Trophoblast cell (in vitro differentiated cells and primary cell): ENCODE results near the gene DPF1.

Experiments
- DNase-seq, 2 donors: peaks; one replicate each; pipeline ENCODE4 v3.0.0-alpha.2; 2016
- H2AFZ ChIP-seq: 2 replicates; pipeline ENCODE4 v1.6.1; 2013; ENCODE audit warnings: low read length, moderate library complexity, mild to moderate bottlenecking; ENCODE audit not compliant: insufficient read depth, poor library complexity
- H2AK5ac ChIP-seq: 2 replicates; pipeline ENCODE4 v1.6.1; 2013; ENCODE audit warnings: mild to moderate bottlenecking, low read length
- H2BK120ac ChIP-seq: 2 replicates; pipeline ENCODE4 v1.6.1; 2013; ENCODE audit warnings: low read length, mild to moderate bottlenecking, moderate library complexity; ENCODE audit not compliant: insufficient read depth, poor library complexity
- H2BK12ac ChIP-seq: 2 replicates; pipeline ENCODE4 v1.6.1; 2013; ENCODE audit warnings: mild to moderate bottlenecking, low read length, moderate library complexity
- H2BK5ac ChIP-seq: 2 replicates; pipeline ENCODE4 v1.6.1; 2013; ENCODE audit warnings: low read length, low read depth, moderate library complexity, mild to moderate bottlenecking; ENCODE audit not compliant: poor library complexity
- H3K14ac ChIP-seq: 2 replicates; pipeline ENCODE4 v1.6.1; 2013; ENCODE audit warnings: mild to moderate bottlenecking, low read length
- H3K18ac ChIP-seq: 2 replicates; pipeline ENCODE4 v1.6.1; 2013; ENCODE audit warnings: mild to moderate bottlenecking, low read length
- H3K23ac ChIP-seq: 2 replicates; pipeline ENCODE4 v1.6.1; 2013; ENCODE audit warnings: low read length
- H3K27ac ChIP-seq: 2 replicates; pipeline ENCODE4 v1.5.1; 2013; ENCODE audit warnings: low read depth, mild to moderate bottlenecking, inconsistent platforms, low read length, moderate library complexity
- H3K27me3 ChIP-seq: 2 replicates; pipeline ENCODE4 v1.6.1; 2013; ENCODE audit warnings: inconsistent platforms, mild to moderate bottlenecking, low read length, moderate library complexity; ENCODE audit not compliant: insufficient read depth
- H3K36me3 ChIP-seq, 2 experiments: 1 replicate in 1 of 2; 2 replicates in 1 of 2; pipeline ENCODE4 v1.6.1; 2013; ENCODE audit warnings: low read length in 2 of 2, mild to moderate bottlenecking in 2 of 2, moderate library complexity in 1 of 2; ENCODE audit not compliant: insufficient read depth in 2 of 2, control insufficient read depth in 1 of 2
- H3K4ac ChIP-seq: 2 replicates; pipeline ENCODE4 v1.6.1; 2013; ENCODE audit warnings: low read depth, mild to moderate bottlenecking, low read length, moderate library complexity
- H3K4me1 ChIP-seq, 2 experiments: 1 replicate in 1 of 2; 2 replicates in 1 of 2; pipeline ENCODE4 v1.6.1; 2013; ENCODE audit warnings: low read length in 2 of 2, mild to moderate bottlenecking in 2 of 2, moderate library complexity in 1 of 2; ENCODE audit not compliant: insufficient read depth in 2 of 2, control insufficient read depth in 1 of 2
- H3K4me2 ChIP-seq: 2 replicates; pipeline ENCODE4 v1.6.1; 2013; ENCODE audit warnings: inconsistent platforms, mild to moderate bottlenecking, low read length, moderate library complexity
- H3K4me3 ChIP-seq: 2 replicates; pipeline ENCODE4 v1.5.1; 2013; ENCODE audit warnings: mild to moderate bottlenecking, low read depth, low read length, inconsistent platforms
- H3K79me1 ChIP-seq: one replicate; pipeline ENCODE4 v1.6.1; 2013; ENCODE audit warnings: low read length
- H3K79me2 ChIP-seq: 2 replicates; pipeline ENCODE4 v1.6.1; 2013; ENCODE audit warnings: low read length, mild to moderate bottlenecking; ENCODE audit not compliant: control insufficient read depth, insufficient read depth, poor library complexity
- H3K9ac ChIP-seq: 2 replicates; pipeline ENCODE4 v1.6.1; 2013; ENCODE audit warnings: mild to moderate bottlenecking, low read length
- H3K9me3 ChIP-seq: 2 replicates; pipeline ENCODE4 v1.6.1; 2013; ENCODE audit warnings: low read depth, mild to moderate bottlenecking, control low read depth, inconsistent platforms, low read length; ENCODE audit not compliant: insufficient read depth
- H4K12ac ChIP-seq: 2 replicates; pipeline ENCODE4 v1.6.1; 2013; ENCODE audit warnings: low read depth, mild to moderate bottlenecking, low read length, moderate library complexity
- H4K8ac ChIP-seq: 2 replicates; pipeline ENCODE4 v1.6.1; 2013; ENCODE audit warnings: low read depth, mild to moderate bottlenecking, low read length, moderate library complexity
- H4K91ac ChIP-seq: one replicate; pipeline ENCODE4 v1.6.1; 2013; ENCODE audit warnings: low read depth, mild to moderate bottlenecking, low read length, moderate library complexity
- WGBS: extraction: QIAGEN DNeasy Blood & Tissue Kit; methylation state at CpG from one replicate; pipeline ENCODE4 v1.1.7; 2013; ENCODE audit warnings: missing lambda C conversion rate; ENCODE audit not compliant: insufficient read length, insufficient coverage; ENCODE audit errors: extremely low coverage; 5-methylcytosine and 5-hydroxymethylcytosine counted together

DPF1 gene

DNA sequence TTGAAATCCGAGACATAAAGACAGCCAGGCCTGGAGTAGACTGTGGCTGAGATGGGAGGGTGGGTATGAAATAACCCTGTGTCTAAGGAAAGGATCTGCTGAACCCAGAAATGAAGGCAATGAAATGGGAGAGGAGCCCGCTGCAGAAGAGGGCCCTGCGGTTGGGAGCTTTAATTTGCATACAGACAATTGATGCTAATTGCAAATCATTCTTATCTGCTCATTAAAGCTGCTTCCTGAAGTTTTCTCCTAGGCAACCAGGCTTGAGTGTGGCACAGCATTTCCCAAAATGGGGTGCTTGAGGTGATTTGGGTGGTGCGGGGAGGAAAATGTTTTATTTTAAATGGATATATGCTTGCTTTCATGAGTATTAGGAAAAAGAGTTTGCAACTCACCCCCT, 55.4 kb downstream of the DPF1 start:
- H3K9me3 ChIP-seq: no peaks in the 10 kb centered on the region
- DNase-seq: no peak
- no peak overlapping the region for H4K91ac ChIP-seq
- peaks cover 15% of the 10 kb centered on the region in 2 experiments for H3K36me3 ChIP-seq
- H3K4ac ChIP-seq: no peak overlapping the region
- no peak overlapping the region for H2BK120ac ChIP-seq
- H2AFZ ChIP-seq: no peak overlapping the region
- no CpG with 5 or more reads among the region's 4 CpGs for WGBS
- H3K9ac ChIP-seq: no peak overlapping the region
- no peak overlapping the region for H3K18ac ChIP-seq
- H2AK5ac ChIP-seq: no peak overlapping the region
- no peaks in the 10 kb centered on the region for H3K27me3 ChIP-seq
- H3K4me2 ChIP-seq: no peak overlapping the region
- no peak overlapping the region for H3K27ac ChIP-seq
- H3K79me2 ChIP-seq: no peaks in the 10 kb centered on the region
- H3K4me3 ChIP-seq: no peak overlapping the region
- H4K12ac ChIP-seq: no peak overlapping the region
- H2BK12ac ChIP-seq: no peak overlapping the region
- H2BK5ac ChIP-seq: no peak overlapping the region
- H4K8ac ChIP-seq: no peak overlapping the region
- H3K79me1 ChIP-seq: no peaks in the 10 kb centered on the region
- H3K14ac ChIP-seq: no peak overlapping the region
- no peaks in the 10 kb centered on the region for H3K4me1 ChIP-seq
- H3K23ac ChIP-seq: no peak overlapping the region

DNA sequence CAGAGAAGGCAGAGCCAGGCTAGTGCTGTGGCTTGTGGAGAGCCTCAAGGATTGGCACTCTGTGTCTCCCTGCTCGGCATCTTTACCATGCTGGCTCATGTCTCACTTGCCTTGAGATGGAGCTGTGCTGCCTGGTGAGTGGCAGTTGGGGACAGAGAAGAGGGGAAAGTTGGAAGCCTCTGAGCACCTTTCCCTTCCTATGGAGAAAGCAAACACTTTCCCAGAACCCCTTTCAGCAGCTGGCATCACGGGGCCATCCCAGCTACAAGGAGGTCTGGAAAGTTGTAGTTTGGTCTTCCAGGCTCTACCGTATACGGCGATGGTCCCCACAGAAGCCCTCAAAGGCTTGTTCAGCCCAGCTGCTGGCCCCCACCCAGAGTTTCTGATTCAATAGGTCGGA, 58.7 kb downstream of the DPF1 start:
- Histone ChIP-seq H2BK120ac (no peak overlapping the region), H3K79me1 (no peaks in the 10 kb centered on the region), H3K4me2 (no peak overlapping the region), H3K14ac (no peak overlapping the region), H3K27ac (no peak overlapping the region), H3K4me1 (no peaks in the 10 kb centered on the region), H3K4ac (no peak overlapping the region), H2AK5ac (no peak overlapping the region), H3K18ac (no peak overlapping the region), H4K8ac (no peak overlapping the region), H3K79me2 (no peaks in the 10 kb centered on the region), H4K12ac (no peak overlapping the region), H3K36me3 (peaks cover 26 to 29% of the 10 kb centered on the region in 2 experiments), H4K91ac (no peak overlapping the region), H2BK5ac (no peak overlapping the region), H3K9me3 (peaks cover 10% of the 10 kb centered on the region), H2BK12ac (no peak overlapping the region), H3K23ac (no peak overlapping the region), H3K4me3 (no peak overlapping the region), H3K27me3 (no peaks in the 10 kb centered on the region), H3K9ac (no peak overlapping the region), H2AFZ (no peak overlapping the region)
- WGBS: no CpG with 5 or more reads among the region's 6 CpGs
- no peak for DNase-seq

DNA sequence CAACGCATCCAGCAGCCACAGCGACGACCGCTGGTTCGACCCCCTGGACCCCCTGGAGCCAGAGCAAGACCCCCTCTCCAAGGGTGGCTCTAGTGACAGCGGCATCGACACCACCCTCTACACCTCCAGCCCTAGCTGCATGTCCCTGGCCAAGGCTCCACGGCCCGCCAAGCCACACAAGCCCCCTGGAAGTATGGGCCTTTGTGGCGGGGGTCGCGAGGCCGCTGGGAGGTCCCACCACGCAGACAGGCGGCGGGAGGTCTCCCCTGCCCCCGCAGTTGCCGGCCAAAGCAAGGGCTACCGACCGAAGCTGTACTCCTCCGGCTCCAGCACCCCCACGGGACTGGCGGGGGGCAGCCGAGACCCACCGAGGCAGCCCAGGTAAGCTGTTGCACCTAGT, 59.5 kb downstream of the DPF1 start:
- peaks cover 24 to 30% of the 10 kb centered on the region in 2 experiments for H3K36me3 ChIP-seq

DNA sequence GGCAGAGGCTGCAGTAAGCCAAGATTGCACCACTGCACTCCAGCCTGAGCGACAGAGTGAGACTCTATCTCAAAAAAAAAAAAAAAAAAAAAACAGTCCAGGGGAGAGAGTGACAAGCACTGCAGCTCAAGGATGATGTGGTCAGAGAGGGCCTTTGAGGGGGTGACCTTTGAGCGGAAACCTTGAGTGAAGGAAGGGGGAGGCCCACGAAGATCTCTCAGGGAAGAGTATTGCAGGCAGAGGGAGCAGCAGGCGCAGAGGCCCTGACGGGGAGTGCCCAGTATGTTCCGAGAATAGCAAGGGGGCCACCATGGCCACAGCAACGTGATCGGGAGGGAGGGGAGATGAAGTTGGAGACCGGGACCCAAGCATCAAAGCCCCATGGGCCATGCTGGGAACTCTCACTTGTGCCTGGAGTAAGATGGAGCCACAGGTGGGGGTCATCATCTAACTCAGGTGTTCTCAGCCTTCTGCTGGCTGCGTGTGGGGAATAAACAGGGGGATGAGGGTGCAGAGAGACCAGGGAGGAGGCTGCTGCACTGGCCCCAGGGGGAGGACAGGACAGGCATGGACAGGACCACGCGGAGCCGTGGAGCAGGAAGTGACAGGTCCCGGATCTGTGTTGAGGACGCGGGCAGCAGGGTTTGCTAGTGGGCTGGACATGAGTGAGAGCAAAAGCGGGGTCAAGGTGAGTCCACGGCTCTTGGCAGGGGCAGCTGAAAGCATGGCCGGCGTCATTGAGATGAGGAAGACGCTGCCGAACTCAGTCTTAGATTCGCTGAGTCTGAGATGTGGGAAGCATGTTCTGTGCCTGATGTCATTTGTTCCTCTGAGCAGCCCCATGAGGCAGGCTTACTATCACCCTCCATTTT, 60.4 kb downstream of the DPF1 start:
- DNase-seq: no peak
- H4K8ac ChIP-seq: no peak overlapping the region
- H3K27me3 ChIP-seq: no peaks in the 10 kb centered on the region
- no peak overlapping the region for H4K12ac ChIP-seq
- H3K23ac ChIP-seq: no peak overlapping the region
- no peak overlapping the region for H3K4ac ChIP-seq
- no peak overlapping the region for H2BK120ac ChIP-seq
- H4K91ac ChIP-seq: no peak overlapping the region
- no peak overlapping the region for H3K14ac ChIP-seq
- H3K4me2 ChIP-seq: no peak overlapping the region
- no peak overlapping the region for H2BK12ac ChIP-seq
- H3K9me3 ChIP-seq: peaks cover 12% of the 10 kb centered on the region
- H2AK5ac ChIP-seq: no peak overlapping the region
- H3K79me2 ChIP-seq: no peaks in the 10 kb centered on the region
- H2AFZ ChIP-seq: no peak overlapping the region
- no peak overlapping the region for H3K9ac ChIP-seq
- H2BK5ac ChIP-seq: no peak overlapping the region
- no peaks in the 10 kb centered on the region for H3K4me1 ChIP-seq
- no peak overlapping the region for H3K4me3 ChIP-seq
- peaks cover 24 to 37% of the 10 kb centered on the region in 2 experiments for H3K36me3 ChIP-seq
- no peak overlapping the region for H3K27ac ChIP-seq
- no CpG with 5 or more reads among the region's 23 CpGs for WGBS
- H3K18ac ChIP-seq: no peak overlapping the region
- no peaks in the 10 kb centered on the region for H3K79me1 ChIP-seq

More for the DNA sequence above, 59.5 kb downstream of the DPF1 start:
- no peak overlapping the region for H3K4me2 ChIP-seq
- H2AK5ac ChIP-seq: no peak overlapping the region
- H3K27ac ChIP-seq: no peak overlapping the region
- no peak overlapping the region for H3K14ac ChIP-seq
- no peak overlapping the region for H3K4ac ChIP-seq
- no peaks in the 10 kb centered on the region for H3K79me1 ChIP-seq
- H2BK12ac ChIP-seq: no peak overlapping the region
- H4K8ac ChIP-seq: no peak overlapping the region
- no peaks in the 10 kb centered on the region for H3K79me2 ChIP-seq
- H2BK120ac ChIP-seq: no peak overlapping the region
- no peak overlapping the region for H3K23ac ChIP-seq
- H2BK5ac ChIP-seq: no peak overlapping the region
- no peaks in the 10 kb centered on the region for H3K27me3 ChIP-seq
- H4K12ac ChIP-seq: no peak overlapping the region
- no peak overlapping the region for H3K4me3 ChIP-seq
- no peak overlapping the region for H3K18ac ChIP-seq
- peaks cover 11% of the 10 kb centered on the region for H3K9me3 ChIP-seq
- no peak overlapping the region for H3K9ac ChIP-seq
- no peaks in the 10 kb centered on the region for H3K4me1 ChIP-seq
- H4K91ac ChIP-seq: no peak overlapping the region
- WGBS: no CpG with 5 or more reads among the region's 25 CpGs
- no peak for DNase-seq
- H2AFZ ChIP-seq: no peak overlapping the region
